Neural progenitor cell (in vitro differentiated cells): ENCODE measurements around the gene PRDM2. TPM values are rescaled to one million over a fixed set of nuclear protein-coding genes. Genes with fewer than 3 reads are reported as not detected.

Source experiments
- DNase-seq: peaks from one replicate; pipeline ENCODE4 v3.0.0-alpha.2; 2016; ENCODE audit warnings: low spot score
- H2AFZ ChIP-seq: fragments of 200-600 bp; sonication (generic); replicated peaks from 2 replicates; pipeline ENCODE4 v1.6.1; 2016; ENCODE audit warnings: antibody characterized with exemption
- H3F3A ChIP-seq: fragments of 200-600 bp; sonication (generic); 2 replicates; pipeline ENCODE4 v1.6.1; 2016; ENCODE audit warnings: antibody characterized with exemption, low read depth
- H3K27ac ChIP-seq: fragments of 200-600 bp; sonication (generic); 2 replicates; pipeline ENCODE4 v1.5.1; 2016; ENCODE audit warnings: mild to moderate bottlenecking
- H3K27me3 ChIP-seq: fragments of 200-600 bp; sonication (generic); 2 replicates; pipeline ENCODE4 v1.6.1; 2016; ENCODE audit warnings: mild to moderate bottlenecking, moderate library complexity
- H3K36me3 ChIP-seq: fragments of 200-600 bp; sonication (generic); 2 replicates; pipeline ENCODE4 v1.5.1; 2016
- H3K4me1 ChIP-seq: fragments of 200-600 bp; sonication (generic); 2 replicates; pipeline ENCODE4 v1.6.1; 2016; ENCODE audit warnings: mixed run types
- H3K4me2 ChIP-seq: fragments of 200-600 bp; sonication (generic); 2 replicates; pipeline ENCODE4 v1.6.1; 2016
- H3K4me3 ChIP-seq: fragments of 200-600 bp; sonication (generic); 2 replicates; pipeline ENCODE4 v1.5.1; 2016
- H3K79me2 ChIP-seq: fragments of 200-600 bp; sonication (generic); 2 replicates; pipeline ENCODE4 v1.6.1; 2016; ENCODE audit warnings: low read depth
- H3K9ac ChIP-seq: fragments of 200-600 bp; sonication (generic); 2 replicates; pipeline ENCODE4 v1.6.1; 2016
- H3K9me3 ChIP-seq: fragments of 200-600 bp; sonication (generic); 2 replicates; pipeline ENCODE4 v1.5.1; 2016; ENCODE audit warnings: low read depth
- H4K20me1 ChIP-seq: fragments of 200-600 bp; sonication (generic); 2 replicates; pipeline ENCODE4 v1.6.1; 2016; ENCODE audit warnings: low read depth
- H3K27ac Mint-ChIP-seq: 3 replicates; pipeline ENCODE4 v1.8.0; 2021; ENCODE audit warnings: mixed read lengths
- H3K27me3 Mint-ChIP-seq: 2 replicates; pipeline ENCODE4 v1.8.0; 2022; ENCODE audit warnings: low read depth, mild to moderate bottlenecking, inconsistent platforms, moderate library complexity, mixed read lengths; ENCODE audit not compliant: insufficient read depth
- H3K36me3 Mint-ChIP-seq: 3 replicates; pipeline ENCODE4 v1.8.0; 2021; ENCODE audit warnings: mixed read lengths
- H3K4me1 Mint-ChIP-seq: 3 replicates; pipeline ENCODE4 v1.8.0; 2021; ENCODE audit warnings: mixed read lengths
- H3K4me3 Mint-ChIP-seq: 3 replicates; pipeline ENCODE4 v1.8.0; 2021; ENCODE audit warnings: mild to moderate bottlenecking, moderate library complexity, mixed read lengths
- H3K9me3 Mint-ChIP-seq: 3 replicates; pipeline ENCODE4 v1.8.0; 2020; ENCODE audit warnings: mixed read lengths
- EZH2 ChIP-seq: fragments of 200-600 bp; sonication (generic); IDR thresholded peaks from 2 replicates; pipeline ENCODE4 v1.6.1; 2017; ENCODE audit warnings: antibody characterized with exemption, mild to moderate bottlenecking, moderate library complexity
- EZH2phosphoT487 ChIP-seq: fragments of 200-600 bp; sonication (generic); IDR thresholded peaks from 2 replicates; pipeline ENCODE4 v1.6.1; 2017; ENCODE audit warnings: antibody characterized with exemption
- total RNA-seq: library from RNA; depleted of rRNA; stranded (reverse); fragments of >200 nt; gene quantifications from 2 replicates; pipeline ENCODE4 v1.2.3, GENCODE V29; 2015; ENCODE audit warnings: low replicate concordance
- TF ChIP-seq, protein P1 (sequence below): fragments of 200-600 bp; sonication (generic); IDR thresholded peaks from 2 replicates; pipeline ENCODE4 v1.5.1; 2017; ENCODE audit warnings: antibody characterized with exemption, mild to moderate bottlenecking

Gene PRDM2
- total RNA-seq, 1 donor from 2014 or later = 22.0 TPM

GRCh38 chr1:13798120-13798519 lies 98.1 kb downstream of the PRDM2 start:
- no peak overlapping the region for H3K27ac Mint-ChIP-seq
- H3K27me3 Mint-ChIP-seq = no peaks in the 10 kb centered on the region

GRCh38 chr1:13799502-13800283 lies 99.7 kb downstream of the PRDM2 start:
- no peak overlapping the region for H3K27ac Mint-ChIP-seq
- no peak for DNase-seq
- H3K4me2 ChIP-seq = no peak overlapping the region
- TF ChIP-seq EZH2phosphoT487 = no peak
- TF ChIP-seq EZH2 = no peak
- TF ChIP-seq, protein P1, sequence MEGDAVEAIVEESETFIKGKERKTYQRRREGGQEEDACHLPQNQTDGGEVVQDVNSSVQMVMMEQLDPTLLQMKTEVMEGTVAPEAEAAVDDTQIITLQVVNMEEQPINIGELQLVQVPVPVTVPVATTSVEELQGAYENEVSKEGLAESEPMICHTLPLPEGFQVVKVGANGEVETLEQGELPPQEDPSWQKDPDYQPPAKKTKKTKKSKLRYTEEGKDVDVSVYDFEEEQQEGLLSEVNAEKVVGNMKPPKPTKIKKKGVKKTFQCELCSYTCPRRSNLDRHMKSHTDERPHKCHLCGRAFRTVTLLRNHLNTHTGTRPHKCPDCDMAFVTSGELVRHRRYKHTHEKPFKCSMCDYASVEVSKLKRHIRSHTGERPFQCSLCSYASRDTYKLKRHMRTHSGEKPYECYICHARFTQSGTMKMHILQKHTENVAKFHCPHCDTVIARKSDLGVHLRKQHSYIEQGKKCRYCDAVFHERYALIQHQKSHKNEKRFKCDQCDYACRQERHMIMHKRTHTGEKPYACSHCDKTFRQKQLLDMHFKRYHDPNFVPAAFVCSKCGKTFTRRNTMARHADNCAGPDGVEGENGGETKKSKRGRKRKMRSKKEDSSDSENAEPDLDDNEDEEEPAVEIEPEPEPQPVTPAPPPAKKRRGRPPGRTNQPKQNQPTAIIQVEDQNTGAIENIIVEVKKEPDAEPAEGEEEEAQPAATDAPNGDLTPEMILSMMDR = no peak
- peaks cover 8% of the 10 kb centered on the region for H3K36me3 Mint-ChIP-seq
- no peaks in the 10 kb centered on the region for H3K27me3 Mint-ChIP-seq
- no peak overlapping the region for H3K27ac ChIP-seq
- peaks cover 16% of the 10 kb centered on the region for H3K4me1 Mint-ChIP-seq
- no peak overlapping the region for H2AFZ ChIP-seq
- no peak overlapping the region for H3K4me3 ChIP-seq
- peaks cover 9% of the 10 kb centered on the region for H3K4me1 ChIP-seq
- peaks cover 13% of the 10 kb centered on the region for H4K20me1 ChIP-seq
- no peak overlapping the region for H3K9ac ChIP-seq
- no peaks in the 10 kb centered on the region for H3K79me2 ChIP-seq
- no peaks in the 10 kb centered on the region for H3K27me3 ChIP-seq
- H3K9me3 ChIP-seq = no peaks in the 10 kb centered on the region
- no peak overlapping the region for H3K4me3 Mint-ChIP-seq
- no peaks in the 10 kb centered on the region for H3F3A ChIP-seq
- no peaks in the 10 kb centered on the region for H3K36me3 ChIP-seq
- H3K9me3 Mint-ChIP-seq = no peaks in the 10 kb centered on the region

More at GRCh38 chr1:13798120-13798519, 98.1 kb downstream of the PRDM2 start:
- Mint-ChIP-seq H3K4me3 (no peak overlapping the region), H3K9me3 (no peaks in the 10 kb centered on the region), H3K36me3 (peaks cover 8% of the 10 kb centered on the region), H3K4me1 (peaks cover 16% of the 10 kb centered on the region)
- no peaks in the 10 kb centered on the region for H3K9me3 ChIP-seq
- H4K20me1 ChIP-seq = peaks cover 13% of the 10 kb centered on the region
- H3K27me3 ChIP-seq = no peaks in the 10 kb centered on the region
- no peak overlapping the region for H3K9ac ChIP-seq
- no peaks in the 10 kb centered on the region for H3K79me2 ChIP-seq
- H3K4me3 ChIP-seq = no peak overlapping the region
- peaks cover 9% of the 10 kb centered on the region for H3K4me1 ChIP-seq
- no peak overlapping the region for H3K27ac ChIP-seq
- no peaks in the 10 kb centered on the region for H3K36me3 ChIP-seq
- TF ChIP-seq EZH2phosphoT487 = no peak
- no peak for TF ChIP-seq EZH2
- TF ChIP-seq, protein P1 = no peak
- no peak overlapping the region for H2AFZ ChIP-seq
- H3K4me2 ChIP-seq = no peak overlapping the region
- no peak for DNase-seq
- no peaks in the 10 kb centered on the region for H3F3A ChIP-seq

GRCh38 chr1:13801232-13801631 lies 101.2 kb downstream of the PRDM2 start:
- no peak overlapping the region for H3K27ac Mint-ChIP-seq
- peaks cover 16% of the 10 kb centered on the region for H3K4me1 Mint-ChIP-seq

More at GRCh38 chr1:13801232-13801631, 101.2 kb downstream of the PRDM2 start:
- no peaks in the 10 kb centered on the region for H3K36me3 ChIP-seq
- no peaks in the 10 kb centered on the region for H3K9me3 Mint-ChIP-seq
- no peaks in the 10 kb centered on the region for H3K27me3 ChIP-seq
- H2AFZ ChIP-seq = no peak overlapping the region
- H3K27me3 Mint-ChIP-seq = no peaks in the 10 kb centered on the region
- H3K4me2 ChIP-seq = no peak overlapping the region
- no peak overlapping the region for H3K4me3 ChIP-seq
- H3K36me3 Mint-ChIP-seq = peaks cover under 1% of the 10 kb centered on the region
- no peak overlapping the region for H3K4me3 Mint-ChIP-seq
- peaks cover 9% of the 10 kb centered on the region for H3K4me1 ChIP-seq
- H3K27ac ChIP-seq = no peak overlapping the region
- DNase-seq = no peak
- no peak overlapping the region for H3K9ac ChIP-seq
- H3F3A ChIP-seq = no peaks in the 10 kb centered on the region
- peaks cover 13% of the 10 kb centered on the region for H4K20me1 ChIP-seq
- H3K79me2 ChIP-seq = no peaks in the 10 kb centered on the region
- no peaks in the 10 kb centered on the region for H3K9me3 ChIP-seq
- TF ChIP-seq, protein P1 = no peak
- TF ChIP-seq EZH2phosphoT487 (no peak), EZH2 (no peak)
